ENCODE data around the gene ZNF514. TPM values are rescaled to one million over a fixed set of nuclear protein-coding genes. Genes with fewer than 3 reads are reported as not detected.

The ZNF514 gene
- polyA plus RNA-seq, 4 donors, result 3.8 to 18.9 (median 7.3) TPM

- Histone ChIP-seq H3K36me3 (ENCODE audit: control insufficient read depth in 3 of 3, insufficient read depth in 2 of 3, low read depth in 1 of 3, low read length in 3 of 3) (peaks cover 5 to 11% (median 9%) of the 10 kb centered on the region in 3 donors), H3K4me1 (ENCODE audit: control insufficient read depth in 3 of 3, insufficient read depth in 2 of 3, low read depth in 1 of 3, low read length in 2 of 3) (no peaks in the 10 kb centered on the region), H3K4me3 (ENCODE audit: low read depth in 1 of 3, low read length in 3 of 3) (no peak overlapping the region), H3K27ac (ENCODE audit: low read depth in 1 of 3, low read length in 2 of 3) (no peak overlapping the region), H3K27me3 (ENCODE audit: control insufficient read depth in 3 of 3, insufficient read depth in 3 of 3, low read length in 3 of 3) (peaks cover 0 to 4% (median 4%) of the 10 kb centered on the region in 3 donors), H3K9me3 (ENCODE audit: control insufficient read depth in 2 of 2, insufficient read depth in 1 of 2, low read depth in 1 of 2, low read length in 1 of 2) (peaks cover 0 to 10% of the 10 kb centered on the region in 2 donors)
- FAIRE-seq, result no peak
- 78 to 83% (median 82%) methylated on average over 2 of the region's 2 CpGs for WGBS, 3 donors
- DNase-seq, result no peak
Measured at GRCh38 chr2:95185973-95186372, 26.3 kb upstream of the ZNF514 start.

DNA sequence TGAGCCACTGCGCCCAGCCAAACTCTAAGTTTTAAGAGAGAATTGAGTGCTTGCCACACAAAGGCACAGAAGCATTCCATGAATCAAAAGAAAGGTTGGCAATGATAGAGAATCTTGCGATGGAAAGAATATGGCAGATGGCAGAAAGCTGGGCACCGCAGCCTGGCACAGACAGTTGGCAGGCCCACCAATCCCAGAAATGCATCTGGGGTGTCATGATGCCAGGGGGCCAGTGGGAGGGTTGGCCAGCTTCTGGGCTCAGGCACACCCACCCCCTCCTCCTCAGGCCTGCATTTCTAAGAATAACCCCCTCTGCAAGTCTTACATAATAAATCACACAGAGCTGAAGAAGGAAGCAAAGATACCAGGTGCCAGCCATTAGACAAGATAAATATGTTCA, 25.5 kb upstream of the ZNF514 start:
- Histone ChIP-seq H3K9me3 (ENCODE audit: control insufficient read depth in 2 of 2, insufficient read depth in 1 of 2, low read depth in 1 of 2, low read length in 1 of 2) (peaks cover 0 to 14% of the 10 kb centered on the region in 2 donors), H3K27me3 (ENCODE audit: control insufficient read depth in 3 of 3, insufficient read depth in 3 of 3, low read length in 3 of 3) (peaks cover 0 to 1% (median 0%) of the 10 kb centered on the region in 3 donors), H3K36me3 (ENCODE audit: control insufficient read depth in 3 of 3, insufficient read depth in 2 of 3, low read depth in 1 of 3, low read length in 3 of 3) (peaks cover 5 to 15% (median 12%) of the 10 kb centered on the region in 3 donors), H3K4me1 (ENCODE audit: control insufficient read depth in 3 of 3, insufficient read depth in 2 of 3, low read depth in 1 of 3, low read length in 2 of 3) (no peaks in the 10 kb centered on the region), H3K27ac (ENCODE audit: low read depth in 1 of 3, low read length in 2 of 3) (no peak overlapping the region), H3K4me3 (ENCODE audit: low read depth in 1 of 3, low read length in 3 of 3) (no peak overlapping the region)
- FAIRE-seq, result no peak
- DNase-seq, result no peak
- 96 to 99% (median 98%) methylated on average over 3 of the region's 3 CpGs for WGBS, 3 donors

DNA sequence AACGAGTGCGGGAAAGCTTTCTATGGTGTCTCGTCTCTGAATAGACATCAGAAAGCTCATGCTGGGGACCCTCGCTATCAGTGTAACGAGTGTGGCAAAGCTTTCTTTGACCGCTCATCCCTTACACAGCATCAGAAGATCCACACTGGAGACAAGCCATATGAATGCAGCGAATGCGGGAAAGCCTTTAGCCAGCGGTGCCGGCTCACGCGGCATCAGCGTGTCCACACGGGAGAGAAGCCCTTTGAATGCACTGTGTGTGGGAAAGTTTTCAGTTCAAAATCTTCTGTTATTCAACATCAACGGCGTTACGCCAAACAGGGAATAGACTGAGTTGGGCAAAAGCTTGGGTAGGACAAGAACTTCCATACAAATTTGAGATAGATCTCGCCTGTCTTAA, 22.1 kb upstream of the ZNF514 start:
- Histone ChIP-seq H3K36me3 (ENCODE audit: control insufficient read depth in 3 of 3, insufficient read depth in 2 of 3, low read depth in 1 of 3, low read length in 3 of 3) (peaks cover 7 to 27% (median 15%) of the 10 kb centered on the region in 3 donors), H3K9me3 (ENCODE audit: control insufficient read depth in 2 of 2, insufficient read depth in 1 of 2, low read depth in 1 of 2, low read length in 1 of 2) (peaks cover 0 to 14% of the 10 kb centered on the region in 2 donors), H3K27me3 (ENCODE audit: control insufficient read depth in 3 of 3, insufficient read depth in 3 of 3, low read length in 3 of 3) (no peaks in the 10 kb centered on the region), H3K27ac (ENCODE audit: low read depth in 1 of 3, low read length in 2 of 3) (no peak overlapping the region), H3K4me3 (ENCODE audit: low read depth in 1 of 3, low read length in 3 of 3) (no peak overlapping the region), H3K4me1 (ENCODE audit: control insufficient read depth in 3 of 3, insufficient read depth in 2 of 3, low read depth in 1 of 3, low read length in 2 of 3) (no peaks in the 10 kb centered on the region)
- FAIRE-seq (no peak), DNase-seq (no peak)
- WGBS, 3 donors, result 98 to 99% (median 98%) methylated on average over 18 of the region's 18 CpGs

- Histone ChIP-seq H3K4me3 (ENCODE audit: low read depth in 1 of 3, low read length in 3 of 3) (no peak overlapping the region), H3K27me3 (ENCODE audit: control insufficient read depth in 3 of 3, insufficient read depth in 3 of 3, low read length in 3 of 3) (no peaks in the 10 kb centered on the region), H3K9me3 (ENCODE audit: control insufficient read depth in 2 of 2, insufficient read depth in 1 of 2, low read depth in 1 of 2, low read length in 1 of 2) (peaks cover 0 to 14% of the 10 kb centered on the region in 2 donors), H3K36me3 (ENCODE audit: control insufficient read depth in 3 of 3, insufficient read depth in 2 of 3, low read depth in 1 of 3, low read length in 3 of 3) (peaks cover 7 to 32% (median 15%) of the 10 kb centered on the region in 3 donors), H3K4me1 (ENCODE audit: control insufficient read depth in 3 of 3, insufficient read depth in 2 of 3, low read depth in 1 of 3, low read length in 2 of 3) (no peaks in the 10 kb centered on the region), H3K27ac (ENCODE audit: low read depth in 1 of 3, low read length in 2 of 3) (no peak overlapping the region)
- DNase-seq (peak in 1 of 2 donors; percentile 71), FAIRE-seq (no peak)
- 46 to 75% (median 66%) methylated on average over 7 of the region's 7 CpGs for WGBS, 3 donors
Measured at GRCh38 chr2:95179451-95179850, 19.8 kb upstream of the ZNF514 start.

DNA sequence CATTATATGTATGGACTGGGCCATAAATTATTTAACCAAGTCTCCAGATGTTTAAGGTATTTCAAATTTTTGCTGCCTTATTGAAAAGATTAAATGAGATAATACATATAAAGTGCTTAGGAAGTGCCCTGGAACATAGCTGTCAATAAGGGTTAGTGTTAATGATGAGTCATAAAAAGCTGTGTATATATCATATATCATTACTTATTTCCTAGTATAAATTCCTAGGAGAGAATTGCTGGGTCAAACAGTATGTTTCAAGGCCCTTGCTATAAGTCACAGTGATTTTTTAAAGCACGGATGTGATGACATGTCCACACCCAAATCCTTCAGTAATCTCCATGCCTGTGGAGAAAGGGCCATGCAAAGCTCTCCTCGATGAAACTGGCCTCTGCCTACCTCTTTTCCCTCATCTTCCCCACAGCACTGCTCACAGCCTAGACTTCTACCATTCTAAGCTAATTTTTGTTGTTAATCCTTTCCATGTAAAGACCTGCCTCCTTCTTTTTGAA, 14.4 kb upstream of the ZNF514 start:
- Histone ChIP-seq H3K9me3 (ENCODE audit: control insufficient read depth in 2 of 2, insufficient read depth in 1 of 2, low read depth in 1 of 2, low read length in 1 of 2) (no peaks in the 10 kb centered on the region), H3K36me3 (ENCODE audit: control insufficient read depth in 3 of 3, insufficient read depth in 2 of 3, low read depth in 1 of 3, low read length in 3 of 3) (peaks cover 2 to 11% (median 3%) of the 10 kb centered on the region in 3 donors), H3K27me3 (ENCODE audit: control insufficient read depth in 3 of 3, insufficient read depth in 3 of 3, low read length in 3 of 3) (no peaks in the 10 kb centered on the region), H3K4me1 (ENCODE audit: control insufficient read depth in 3 of 3, insufficient read depth in 2 of 3, low read depth in 1 of 3, low read length in 2 of 3) (no peaks in the 10 kb centered on the region), H3K4me3 (ENCODE audit: low read depth in 1 of 3, low read length in 3 of 3) (no peak overlapping the region), H3K27ac (ENCODE audit: low read depth in 1 of 3, low read length in 2 of 3) (no peak overlapping the region)
- 89 to 95% (median 95%) methylated on average over 2 of the region's 2 CpGs for WGBS, 3 donors
- no peak for DNase-seq
- no peak for FAIRE-seq

DNA sequence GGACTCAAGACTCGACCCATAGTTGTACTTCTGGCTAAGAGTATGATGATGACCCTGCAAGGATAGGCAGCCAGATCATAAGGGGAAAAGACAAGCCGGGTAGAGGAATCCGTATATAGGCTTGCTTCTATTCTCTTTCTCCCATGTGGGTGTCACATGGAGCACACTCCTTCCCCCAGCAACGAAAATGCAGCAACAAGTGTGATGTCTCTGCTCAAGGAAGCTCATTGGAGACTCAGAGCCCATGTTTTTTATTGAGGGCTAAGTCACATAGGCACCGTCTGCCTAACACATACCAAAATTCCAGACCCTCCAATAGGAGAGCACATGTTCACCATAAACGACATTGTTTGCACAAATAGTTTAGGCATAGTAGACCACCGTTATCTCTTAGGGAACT, 12.3 kb upstream of the ZNF514 start:
- WGBS, 3 donors, result 81 to 87% (median 86%) methylated on average over 7 of the region's 7 CpGs
- H3K4me1 ChIP-seq (ENCODE audit: control insufficient read depth in 3 of 3, insufficient read depth in 2 of 3, low read depth in 1 of 3, low read length in 2 of 3), result no peaks in the 10 kb centered on the region
- no peaks in the 10 kb centered on the region for H3K27me3 ChIP-seq (ENCODE audit: control insufficient read depth in 3 of 3, insufficient read depth in 3 of 3, low read length in 3 of 3)
- H3K27ac ChIP-seq (ENCODE audit: low read depth in 1 of 3, low read length in 2 of 3), result no peak overlapping the region
- no peak overlapping the region for H3K4me3 ChIP-seq (ENCODE audit: low read depth in 1 of 3, low read length in 3 of 3)
- DNase-seq, result no peak
- H3K36me3 ChIP-seq (ENCODE audit: control insufficient read depth in 3 of 3, insufficient read depth in 2 of 3, low read depth in 1 of 3, low read length in 3 of 3), result peaks cover 0 to 6% (median 0%) of the 10 kb centered on the region in 3 donors
- H3K9me3 ChIP-seq (ENCODE audit: control insufficient read depth in 2 of 2, insufficient read depth in 1 of 2, low read depth in 1 of 2, low read length in 1 of 2), result no peaks in the 10 kb centered on the region
- no peak for FAIRE-seq

GRCh38 chr2:95166065-95166763, 6.6 kb upstream of the ZNF514 start:
- no peak for DNase-seq
- Histone ChIP-seq H3K4me1 (ENCODE audit: control insufficient read depth in 3 of 3, insufficient read depth in 2 of 3, low read depth in 1 of 3, low read length in 2 of 3) (peaks cover 0 to 8% (median 6%) of the 10 kb centered on the region in 3 donors), H3K36me3 (ENCODE audit: control insufficient read depth in 3 of 3, insufficient read depth in 2 of 3, low read depth in 1 of 3, low read length in 3 of 3) (no peaks in the 10 kb centered on the region), H3K27me3 (ENCODE audit: control insufficient read depth in 3 of 3, insufficient read depth in 3 of 3, low read length in 3 of 3) (no peaks in the 10 kb centered on the region), H3K4me3 (ENCODE audit: low read depth in 1 of 3, low read length in 3 of 3) (peak overlapping the region; percentile 20 to 85 (median 78)), H3K9me3 (ENCODE audit: control insufficient read depth in 2 of 2, insufficient read depth in 1 of 2, low read depth in 1 of 2, low read length in 1 of 2) (no peaks in the 10 kb centered on the region), H3K27ac (ENCODE audit: low read depth in 1 of 3, low read length in 2 of 3) (peak overlapping the region in 2 of 3 donors; percentile 58 to 94)
- no peak for FAIRE-seq
- WGBS, 3 donors, result 4 to 8% (median 6%) methylated on average over 16 of the region's 16 CpGs

DNA sequence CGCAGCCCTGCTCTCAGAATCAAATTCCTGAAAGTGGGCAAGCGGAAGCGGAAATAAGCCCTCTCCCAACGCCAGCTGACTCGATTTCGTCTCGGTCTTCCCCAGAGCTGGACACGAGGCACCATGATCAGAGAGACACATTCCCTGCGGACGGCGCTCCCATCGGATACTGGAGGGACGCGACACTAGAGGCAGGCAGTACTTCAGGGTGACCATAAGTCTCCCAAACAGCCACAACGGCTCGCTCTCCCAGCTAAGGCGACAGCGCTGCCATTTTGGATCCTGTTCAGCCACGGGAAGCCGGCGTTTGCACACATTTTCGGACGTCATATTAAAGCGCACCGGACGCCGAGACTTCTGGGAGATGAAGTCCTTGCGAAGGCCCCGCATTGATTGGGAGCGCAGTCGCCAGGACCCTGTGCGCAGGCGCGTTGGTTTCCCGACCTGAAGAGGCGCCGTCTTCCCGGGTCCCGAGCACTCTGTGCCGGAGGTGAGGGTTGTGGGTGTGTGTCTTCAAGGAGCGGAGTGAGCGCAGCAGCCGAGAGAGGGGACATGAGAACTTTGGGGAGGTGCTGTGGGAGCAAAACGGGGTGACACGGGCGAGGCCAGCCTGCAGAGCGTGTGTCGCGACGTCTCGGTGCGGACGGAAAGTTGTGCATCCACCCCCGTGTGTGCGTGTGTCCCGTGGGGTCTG, 5.9 kb upstream of the ZNF514 start, which contains the start of gene ZNF2:
TSS of gene ZNF2 (plus strand) at position 439 of the 694 bp plus-strand sequence. CDS start 10,418 bp downstream, outside the sequence.
- Histone ChIP-seq H3K9me3 (ENCODE audit: control insufficient read depth in 2 of 2, insufficient read depth in 1 of 2, low read depth in 1 of 2, low read length in 1 of 2) (no peaks in the 10 kb centered on the region), H3K4me3 (ENCODE audit: low read depth in 1 of 3, low read length in 3 of 3) (peak within 1 kb of the TSS; percentile 46 to 85 (median 78)), H3K27ac (ENCODE audit: low read depth in 1 of 3, low read length in 2 of 3) (peak within 1 kb of the TSS; percentile 70 to 94 (median 80)), H3K4me1 (ENCODE audit: control insufficient read depth in 3 of 3, insufficient read depth in 2 of 3, low read depth in 1 of 3, low read length in 2 of 3) (peaks cover 0 to 8% (median 6%) of the 10 kb centered on the region in 3 donors), H3K27me3 (ENCODE audit: control insufficient read depth in 3 of 3, insufficient read depth in 3 of 3, low read length in 3 of 3) (no peaks in the 10 kb centered on the region), H3K36me3 (ENCODE audit: control insufficient read depth in 3 of 3, insufficient read depth in 2 of 3, low read depth in 1 of 3, low read length in 3 of 3) (no peaks in the 10 kb centered on the region)
- FAIRE-seq, result no peak
- WGBS, 3 donors, result 0 to 1% (median 0%) methylated on average over 56 of the region's 56 CpGs
- DNase-seq, result peak; percentile 99

Data from small intestine (tissue), 7 donors.